Naive B cell (primary cell): ENCODE measurements around the gene TMEM222. TPM values are rescaled to one million over a fixed set of nuclear protein-coding genes. Genes with fewer than 3 reads are reported as not detected.

ENCODE experiments used
- ATAC-seq, 2 donors: fragments of 150-1000 bp; cut with Tn5 transposase; 2 replicates each; pipeline ENCODE4 v1.10.0; 2021; ENCODE audit warnings: low read depth in 2 of 2, mild to moderate bottlenecking in 2 of 2, moderate library complexity in 2 of 2
- DNase-seq: peaks from one replicate; pipeline ENCODE4 v3.0.0; 2022
- H3K27ac Mint-ChIP-seq, 6 donors: one replicate each; pipeline ENCODE4 v1.8.0; 2020 to 2022; ENCODE audit warnings: mild to moderate bottlenecking in 6 of 6, mixed read lengths in 6 of 6, moderate library complexity in 5 of 6, inconsistent platforms in 2 of 6
- H3K27me3 Mint-ChIP-seq, 3 donors: one replicate each; pipeline ENCODE4 v1.8.0; 2021 to 2022; ENCODE audit warnings: mixed read lengths in 3 of 3, mild to moderate bottlenecking in 1 of 3
- H3K36me3 Mint-ChIP-seq, 2 donors: one replicate each; pipeline ENCODE4 v1.8.0; 2020 to 2022; ENCODE audit warnings: mixed read lengths in 2 of 2, inconsistent platforms in 1 of 2, mild to moderate bottlenecking in 1 of 2
- H3K4me1 Mint-ChIP-seq, 3 donors: one replicate each; pipeline ENCODE4 v1.8.0; 2020 to 2022; ENCODE audit warnings: mixed read lengths in 3 of 3, inconsistent platforms in 1 of 3, mild to moderate bottlenecking in 1 of 3, moderate library complexity in 1 of 3
- H3K4me3 Mint-ChIP-seq, 8 donors: one replicate each; pipeline ENCODE4 v1.8.0; 2020 to 2022; ENCODE audit warnings: mild to moderate bottlenecking in 8 of 8, mixed read lengths in 8 of 8, moderate library complexity in 8 of 8, inconsistent platforms in 2 of 8
- H3K9me3 Mint-ChIP-seq, 7 donors: one replicate each; pipeline ENCODE4 v1.8.0; 2020 to 2022; ENCODE audit warnings: mixed read lengths in 7 of 7, mild to moderate bottlenecking in 5 of 7, inconsistent platforms in 2 of 7, moderate library complexity in 1 of 7
- polyA plus RNA-seq, 6 donors: library from polyadenylated mRNA; unstranded; fragments of 300-500 nt; fragmentation: Illumina TruSeq; gene quantifications; one replicate each; pipeline ENCODE4 v1.2.3, GENCODE V29; 2021; ENCODE audit warnings: low read depth in 6 of 6

TMEM222 gene
- polyA plus RNA-seq, 6 donors from 2014 or later: 59.7 to 80.2 (median 74.2) TPM

DNA sequence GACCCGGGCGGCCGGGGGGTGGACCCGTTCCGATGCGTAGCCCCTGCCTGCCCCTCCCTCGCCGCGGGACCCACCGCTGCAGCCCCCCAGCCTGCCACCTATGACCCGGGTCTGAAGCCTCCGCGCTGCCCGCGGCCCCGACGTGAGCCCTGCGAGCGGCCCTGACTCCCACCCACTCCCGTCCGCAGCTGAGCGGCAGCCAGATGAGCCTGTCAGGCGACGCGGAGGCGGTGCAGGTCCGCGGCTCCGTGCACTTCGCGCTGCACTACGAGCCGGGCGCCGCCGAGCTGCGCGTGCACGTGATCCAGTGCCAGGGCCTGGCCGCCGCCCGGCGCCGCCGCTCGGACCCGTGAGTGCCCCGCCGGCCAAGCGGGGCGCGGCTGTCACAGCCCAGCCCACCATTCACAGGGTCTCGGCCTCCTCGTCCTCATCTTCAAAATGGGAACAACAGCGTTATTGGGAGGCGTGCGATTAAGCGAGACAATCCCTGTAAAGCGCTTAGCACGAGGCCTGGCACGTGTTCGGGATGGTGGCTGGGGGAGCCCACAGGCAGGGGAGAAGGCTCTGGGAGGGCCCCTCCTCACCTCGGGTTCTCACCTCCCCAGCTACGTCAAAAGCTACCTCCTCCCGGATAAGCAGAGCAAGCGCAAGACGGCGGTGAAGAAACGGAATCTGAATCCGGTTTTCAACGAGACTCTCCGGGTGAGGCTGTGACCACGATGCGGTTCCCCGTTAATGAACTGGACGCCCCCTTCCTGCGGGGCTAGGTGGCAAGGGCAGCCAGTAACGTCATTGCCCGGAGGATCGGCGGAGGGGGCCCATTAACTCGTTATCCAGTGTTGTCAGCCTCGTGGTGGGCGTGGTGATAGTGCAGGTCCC is 28.1 kb downstream of the TMEM222 start:
- Mint-ChIP-seq H3K27me3 (no peaks in the 10 kb centered on the region), H3K4me3 (peak overlapping the region in 2 of 8 donors; percentile 12 to 26), H3K4me1 (peaks cover 13 to 22% (median 20%) of the 10 kb centered on the region in 3 donors), H3K36me3 (peaks cover 0 to 8% of the 10 kb centered on the region in 2 donors), H3K27ac (no peak overlapping the region), H3K9me3 (no peaks in the 10 kb centered on the region)
- peak; percentile 64 to 71 for ATAC-seq
- DNase-seq: no peak

DNA sequence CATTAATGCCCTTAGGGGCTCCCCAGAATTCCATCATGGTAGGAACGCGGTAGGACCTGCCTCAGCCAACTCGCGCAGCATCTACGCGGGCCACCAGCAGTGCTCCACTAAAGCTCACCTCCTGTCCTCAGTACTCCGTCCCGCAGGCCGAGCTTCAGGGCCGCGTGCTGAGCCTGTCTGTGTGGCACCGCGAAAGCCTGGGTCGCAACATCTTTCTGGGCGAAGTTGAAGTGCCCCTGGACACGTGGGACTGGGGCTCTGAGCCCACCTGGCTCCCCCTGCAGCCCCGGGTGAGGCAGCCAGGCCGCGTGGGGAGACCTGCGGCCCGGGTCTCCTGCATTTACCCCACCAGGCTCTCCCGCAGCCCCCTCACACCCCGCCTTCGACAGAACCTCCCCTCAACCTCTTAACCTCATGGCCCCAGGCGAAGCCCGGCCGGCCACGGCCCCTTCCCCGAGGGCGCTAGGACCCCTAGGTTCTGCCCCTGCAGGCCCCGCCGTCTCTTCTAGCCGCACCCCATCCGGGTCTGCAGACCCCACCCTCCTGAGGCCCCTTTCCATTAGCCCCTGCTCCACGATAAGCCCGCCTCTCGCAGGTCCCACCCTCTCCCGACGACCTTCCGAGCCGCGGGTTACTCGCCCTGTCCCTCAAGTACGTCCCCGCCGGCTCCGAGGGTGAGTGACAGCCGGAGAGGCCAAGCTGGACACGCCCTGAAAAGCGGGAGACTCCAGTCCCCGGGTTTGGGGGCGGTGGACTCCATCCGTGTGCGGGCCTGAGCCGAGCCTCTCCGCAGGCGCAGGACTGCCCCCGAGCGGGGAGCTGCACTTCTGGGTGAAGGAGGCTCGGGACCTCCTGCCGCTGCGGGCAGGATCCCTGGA is 28.9 kb downstream of the TMEM222 start:
- Mint-ChIP-seq H3K36me3 (peaks cover 0 to 5% of the 10 kb centered on the region in 2 donors), H3K9me3 (no peaks in the 10 kb centered on the region), H3K4me3 (no peak overlapping the region), H3K27me3 (no peaks in the 10 kb centered on the region), H3K27ac (no peak overlapping the region), H3K4me1 (peaks cover 18 to 26% (median 22%) of the 10 kb centered on the region in 3 donors)
- DNase-seq (no peak), ATAC-seq (no peak)

DNA sequence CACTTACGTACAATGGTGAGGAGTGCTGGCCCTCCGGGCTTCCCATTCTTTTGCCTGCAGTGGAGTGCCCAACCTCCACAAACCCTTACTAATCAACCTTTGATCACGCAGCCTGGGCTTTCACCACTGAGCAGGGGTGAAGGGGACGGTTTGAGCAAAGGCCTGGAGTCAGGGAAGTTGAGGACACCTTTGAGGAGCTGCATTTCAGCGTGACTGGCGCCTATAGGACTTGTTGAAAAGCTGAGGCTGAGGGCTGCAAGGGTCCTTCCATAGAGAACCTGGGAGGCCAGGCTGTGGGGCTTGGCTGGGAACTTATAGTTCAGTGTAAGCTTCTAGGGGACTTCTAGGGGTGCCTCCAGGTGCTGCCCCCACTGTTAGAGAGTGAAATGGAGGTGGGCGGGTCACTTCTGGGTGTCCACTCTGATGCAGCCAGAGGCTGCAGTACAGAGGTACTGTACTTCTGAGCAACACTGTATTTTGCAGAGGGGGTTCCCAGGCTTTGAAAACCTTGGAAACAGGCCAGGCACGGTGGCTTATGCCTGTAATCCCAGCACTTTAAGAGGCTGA is 29.7 kb downstream of the TMEM222 start:
- Mint-ChIP-seq H3K27me3 (no peaks in the 10 kb centered on the region), H3K4me1 (peaks cover 14 to 28% (median 17%) of the 10 kb centered on the region in 3 donors), H3K9me3 (no peaks in the 10 kb centered on the region), H3K27ac (no peak overlapping the region), H3K4me3 (no peak overlapping the region), H3K36me3 (no peaks in the 10 kb centered on the region)
- DNase-seq: no peak
- ATAC-seq: no peak

DNA sequence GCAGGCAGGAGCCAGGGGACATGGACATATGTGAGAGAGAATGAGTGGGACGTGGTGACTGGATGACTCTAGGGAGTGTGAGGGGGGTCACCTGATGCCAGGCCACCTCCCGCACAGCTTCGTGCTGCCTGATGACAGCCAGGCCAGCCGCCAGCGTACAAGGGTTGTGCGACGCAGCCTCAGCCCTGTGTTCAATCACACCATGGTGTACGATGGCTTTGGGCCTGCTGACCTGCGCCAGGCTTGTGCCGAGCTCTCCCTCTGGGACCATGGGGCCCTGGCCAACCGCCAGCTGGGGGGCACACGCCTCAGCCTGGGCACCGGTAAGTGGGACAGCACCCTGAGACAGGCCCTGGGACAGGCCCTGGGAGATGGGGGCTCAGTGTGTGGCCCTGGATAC is 31.2 kb downstream of the TMEM222 start:
- Mint-ChIP-seq H3K4me1 (peaks cover 10 to 28% (median 12%) of the 10 kb centered on the region in 3 donors), H3K4me3 (no peak overlapping the region), H3K9me3 (no peaks in the 10 kb centered on the region), H3K27me3 (no peaks in the 10 kb centered on the region), H3K36me3 (no peaks in the 10 kb centered on the region), H3K27ac (peak overlapping the region in 1 of 6 donors; percentile 18)
- DNase-seq (no peak), ATAC-seq (no peak)

DNA sequence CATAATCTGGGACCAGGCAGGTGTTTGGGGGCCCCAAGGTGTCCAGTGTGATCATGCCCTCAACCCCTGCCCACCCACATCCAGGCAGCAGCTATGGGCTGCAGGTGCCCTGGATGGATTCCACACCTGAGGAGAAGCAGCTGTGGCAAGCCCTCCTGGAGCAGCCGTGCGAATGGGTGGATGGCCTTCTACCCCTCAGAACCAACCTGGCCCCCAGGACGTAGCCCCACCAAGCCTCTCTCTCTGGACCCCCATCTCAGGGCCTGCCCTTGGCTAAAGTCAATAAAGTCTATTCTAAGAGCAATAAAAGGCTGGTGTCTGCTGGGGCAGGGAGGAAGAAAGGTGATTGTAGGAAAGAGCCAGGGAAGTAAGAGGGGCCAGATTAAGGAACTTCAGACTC is 31.7 kb downstream of the TMEM222 start:
- H3K9me3 Mint-ChIP-seq: no peaks in the 10 kb centered on the region
- H3K4me3 Mint-ChIP-seq: no peak overlapping the region
- DNase-seq (no peak), ATAC-seq (no peak)
- peaks cover 10 to 29% (median 11%) of the 10 kb centered on the region in 3 donors for H3K4me1 Mint-ChIP-seq
- no peaks in the 10 kb centered on the region for H3K36me3 Mint-ChIP-seq
- peak overlapping the region in 2 of 6 donors; percentile 18 to 75 for H3K27ac Mint-ChIP-seq
- H3K27me3 Mint-ChIP-seq: no peaks in the 10 kb centered on the region

DNA sequence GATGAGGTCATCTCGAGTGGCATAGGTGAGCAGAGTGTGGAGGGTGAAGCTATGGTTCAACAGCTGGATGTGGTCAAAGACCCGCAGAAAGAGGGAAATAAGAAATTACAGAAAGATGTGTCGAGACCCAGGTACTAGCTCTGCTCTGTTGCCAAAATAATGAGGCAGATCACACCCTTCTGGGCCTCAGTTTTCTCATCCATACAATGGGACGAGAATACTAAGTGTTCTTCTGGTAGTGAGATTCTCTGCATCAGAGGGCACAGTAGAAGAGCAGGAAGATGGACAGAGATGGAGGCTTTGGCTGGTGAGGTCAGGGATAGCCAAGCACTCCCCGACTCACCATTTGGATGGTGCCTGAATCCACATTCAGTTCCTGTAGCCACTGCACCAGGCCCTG is 33.7 kb downstream of the TMEM222 start:
- H3K36me3 Mint-ChIP-seq: no peaks in the 10 kb centered on the region
- DNase-seq (no peak), ATAC-seq (no peak)
- H3K27me3 Mint-ChIP-seq: no peaks in the 10 kb centered on the region
- H3K9me3 Mint-ChIP-seq: no peaks in the 10 kb centered on the region
- H3K4me1 Mint-ChIP-seq: peaks cover 27 to 49% (median 27%) of the 10 kb centered on the region in 3 donors
- H3K27ac Mint-ChIP-seq: peak overlapping the region in 2 of 6 donors; percentile 86 to 94
- peak overlapping the region in 6 of 8 donors; percentile 8 to 70 (median 29) for H3K4me3 Mint-ChIP-seq

DNA sequence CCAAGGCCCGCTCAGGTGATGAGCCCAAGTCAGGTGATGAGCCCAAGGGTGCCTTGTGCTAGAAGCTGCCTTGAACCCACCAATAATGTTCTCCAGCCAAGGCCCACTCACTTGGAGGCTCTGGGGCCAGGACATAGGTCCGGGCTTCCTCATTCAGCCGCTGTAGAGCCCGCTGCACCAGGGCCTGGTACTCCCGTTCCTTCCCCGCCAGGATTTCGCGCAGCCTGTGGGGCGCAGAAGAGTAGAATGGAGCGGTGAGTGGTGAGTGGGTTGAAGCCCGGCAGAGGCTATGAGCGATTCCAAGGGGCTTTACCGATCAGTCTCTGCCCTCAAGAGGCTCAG is 34.3 kb downstream of the TMEM222 start:
- peaks cover 32 to 52% (median 33%) of the 10 kb centered on the region in 3 donors for H3K4me1 Mint-ChIP-seq
- no peaks in the 10 kb centered on the region for H3K27me3 Mint-ChIP-seq
- DNase-seq (no peak), ATAC-seq (no peak)
- peak overlapping the region in 2 of 6 donors; percentile 51 to 56 for H3K27ac Mint-ChIP-seq
- H3K4me3 Mint-ChIP-seq: peak overlapping the region; percentile 50 to 84 (median 66)
- no peaks in the 10 kb centered on the region for H3K36me3 Mint-ChIP-seq
- H3K9me3 Mint-ChIP-seq: no peaks in the 10 kb centered on the region

DNA sequence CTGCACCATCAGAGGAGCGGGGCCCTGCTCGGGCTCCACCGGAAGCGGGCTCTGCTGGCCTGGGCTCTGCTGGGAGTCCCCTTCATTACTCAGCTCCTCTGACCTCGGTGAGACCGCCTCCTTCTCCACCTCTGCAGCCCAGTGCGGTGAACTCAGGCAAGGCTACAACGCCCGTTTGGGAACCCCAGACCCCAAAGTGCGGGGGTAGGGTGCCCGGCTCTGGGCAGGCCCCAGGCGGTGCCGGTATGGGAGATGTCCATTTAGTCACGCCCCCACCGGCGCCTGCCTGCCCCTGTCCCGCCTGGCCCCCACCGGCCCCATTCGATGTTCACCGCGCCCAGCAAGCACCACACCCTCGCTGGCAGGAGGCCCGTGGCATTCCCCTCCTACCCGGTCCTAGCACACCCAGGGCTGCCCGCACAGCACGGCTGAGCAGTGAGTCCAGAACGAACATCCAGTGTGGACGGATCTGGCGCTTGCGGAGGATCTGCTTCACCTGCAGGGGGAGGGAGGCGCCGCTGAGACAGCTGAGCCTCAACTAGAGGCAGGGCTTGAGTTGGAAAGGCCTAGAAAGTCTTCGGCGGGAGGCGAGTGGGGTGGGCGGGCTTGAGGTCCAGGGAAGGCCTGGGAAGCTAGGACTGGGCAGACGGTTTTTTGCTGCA is 34.8 kb downstream of the TMEM222 start:
- H3K27me3 Mint-ChIP-seq: no peaks in the 10 kb centered on the region
- H3K27ac Mint-ChIP-seq: peak overlapping the region in 3 of 6 donors; percentile 57 to 84 (median 71)
- ATAC-seq (peak in 1 of 2 donors; percentile 36), DNase-seq (peak; percentile 18)
- H3K4me3 Mint-ChIP-seq: peak overlapping the region; percentile 67 to 87 (median 80)
- H3K9me3 Mint-ChIP-seq: no peaks in the 10 kb centered on the region
- no peaks in the 10 kb centered on the region for H3K36me3 Mint-ChIP-seq
- peaks cover 34 to 52% (median 35%) of the 10 kb centered on the region in 3 donors for H3K4me1 Mint-ChIP-seq

DNA sequence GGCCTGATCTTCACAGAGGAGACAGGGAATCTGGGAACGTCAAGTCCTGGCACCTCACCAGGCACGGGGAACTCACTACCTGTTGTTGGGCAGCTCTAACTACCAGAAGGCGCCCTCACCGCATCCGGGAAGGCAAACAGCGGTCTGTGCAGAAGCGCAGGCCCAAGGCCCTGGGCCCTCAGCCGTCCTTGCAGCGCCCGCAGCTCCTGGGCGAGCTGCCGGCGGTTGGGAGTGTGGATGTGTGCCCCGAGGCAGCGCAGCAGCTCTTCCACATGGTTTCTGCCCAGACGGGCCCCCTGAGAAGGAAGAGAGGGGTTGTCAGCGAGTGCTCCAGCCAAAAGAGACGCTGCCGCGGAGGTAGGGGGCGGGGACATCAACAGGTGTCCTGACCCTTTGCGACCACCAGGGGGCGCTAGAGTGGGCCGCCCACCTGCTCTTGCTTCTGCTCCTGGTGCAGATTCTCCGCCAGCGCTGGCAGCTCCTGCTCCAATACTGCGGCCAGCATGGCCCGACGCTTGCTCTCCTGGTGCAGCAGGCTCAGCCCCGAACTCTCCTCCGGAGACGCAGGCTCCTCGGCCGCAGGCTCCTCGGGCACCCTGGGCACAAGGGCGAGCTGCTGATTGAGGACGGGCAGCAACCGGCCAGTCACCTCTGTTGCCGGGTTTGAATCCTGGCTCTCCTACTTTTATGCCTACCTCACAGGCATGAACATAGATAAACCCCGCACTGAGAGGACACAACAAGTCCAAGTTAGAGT is 35.5 kb downstream of the TMEM222 start:
- ATAC-seq (peak; percentile 68 to 78), DNase-seq (peak; percentile 78)
- Mint-ChIP-seq H3K4me1 (peaks cover 34 to 52% (median 35%) of the 10 kb centered on the region in 3 donors), H3K27ac (peak overlapping the region in 4 of 6 donors; percentile 56 to 84 (median 64)), H3K36me3 (no peaks in the 10 kb centered on the region), H3K4me3 (peak overlapping the region; percentile 67 to 87 (median 80)), H3K9me3 (no peaks in the 10 kb centered on the region), H3K27me3 (no peaks in the 10 kb centered on the region)

DNA sequence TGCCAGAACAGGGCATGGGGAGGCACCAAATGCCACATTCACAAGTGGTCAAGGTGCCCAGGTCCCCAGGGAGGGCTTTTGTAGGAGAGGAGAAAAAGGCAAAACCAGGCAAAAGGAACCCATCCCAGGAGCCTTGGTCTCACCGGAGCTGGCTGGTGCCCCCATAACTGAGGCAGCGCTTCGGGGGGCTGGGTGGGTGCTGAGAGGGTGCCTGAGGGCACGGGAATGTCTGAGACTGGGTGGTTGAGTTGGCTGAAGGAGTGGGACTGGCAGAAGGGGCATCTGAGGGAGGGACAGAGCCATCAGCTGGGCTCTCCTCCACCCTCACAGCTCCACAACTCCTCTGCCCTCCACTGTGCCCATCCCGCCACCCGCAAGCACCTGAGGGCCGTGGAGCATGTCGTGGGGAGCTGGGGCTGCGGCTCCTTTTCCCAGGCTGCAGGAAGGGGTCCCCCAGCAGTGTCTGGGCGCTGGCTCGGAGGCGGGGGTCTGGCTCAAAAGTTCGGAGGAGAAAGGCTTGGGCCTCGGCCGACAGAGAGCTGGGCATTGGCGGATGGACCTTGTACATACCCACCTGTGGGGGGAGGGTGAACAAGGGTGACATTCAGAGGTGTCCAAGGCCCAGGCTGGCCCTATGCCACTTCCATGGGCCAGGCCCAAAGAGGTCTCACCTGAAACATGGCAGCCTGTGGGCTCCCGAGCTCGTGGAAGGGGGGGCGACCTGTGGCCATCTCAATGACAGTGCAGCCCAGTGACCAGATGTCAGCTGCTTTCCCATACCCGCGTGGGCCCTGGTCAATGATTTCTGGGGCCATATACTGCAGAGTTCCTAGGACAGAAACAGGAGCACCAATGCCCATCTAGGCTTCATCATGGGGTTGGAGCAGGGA is 36.3 kb downstream of the TMEM222 start:
- Mint-ChIP-seq H3K9me3 (no peaks in the 10 kb centered on the region), H3K4me1 (peaks cover 37 to 55% (median 41%) of the 10 kb centered on the region in 3 donors), H3K27me3 (no peaks in the 10 kb centered on the region), H3K36me3 (no peaks in the 10 kb centered on the region), H3K4me3 (peak overlapping the region in 7 of 8 donors; percentile 40 to 87 (median 77)), H3K27ac (peak overlapping the region in 3 of 6 donors; percentile 15 to 56 (median 41))
- DNase-seq: no peak
- no peak for ATAC-seq

DNA sequence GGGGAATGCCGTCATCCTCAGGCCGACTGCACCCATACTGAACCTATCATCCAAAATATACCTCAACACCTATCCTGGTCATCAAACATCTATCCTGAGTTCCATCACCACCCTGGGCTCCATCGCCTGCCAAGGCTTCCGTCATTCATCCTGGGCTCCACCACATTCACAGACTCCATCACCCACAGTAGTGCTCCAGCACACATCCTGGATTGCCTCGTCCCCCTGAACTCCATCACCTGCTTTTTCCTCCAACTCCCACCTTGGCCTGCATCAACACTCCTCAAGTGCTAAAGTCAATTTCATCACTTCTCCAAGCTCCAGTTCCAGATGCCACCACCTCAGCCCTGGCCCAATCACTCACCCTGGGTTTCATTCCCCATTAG is 37.0 kb downstream of the TMEM222 start:
- Mint-ChIP-seq H3K27ac (peak overlapping the region in 2 of 6 donors; percentile 39 to 88), H3K36me3 (no peaks in the 10 kb centered on the region), H3K9me3 (no peaks in the 10 kb centered on the region), H3K27me3 (no peaks in the 10 kb centered on the region), H3K4me1 (peaks cover 37 to 55% (median 47%) of the 10 kb centered on the region in 3 donors), H3K4me3 (peak overlapping the region in 7 of 8 donors; percentile 62 to 85 (median 77))
- DNase-seq (no peak), ATAC-seq (no peak)
